PC-3 (cell line): ENCODE data around the gene SGK2.

Experiments used
- CTCF ChIP-seq: fragments of 300-600 bp; sonication (generic); conservative IDR thresholded peaks from 2 replicates; pipeline ENCODE4 v1.5.1; 2017; ENCODE audit warnings: antibody characterized with exemption, low read depth, mild to moderate bottlenecking, low read length
- EZH2 ChIP-seq: fragments of 300-600 bp; sonication (generic); IDR thresholded peaks from one replicate; pipeline ENCODE4 v1.6.1; 2017; ENCODE audit warnings: antibody characterized with exemption, mild to moderate bottlenecking, low read length; ENCODE audit not compliant: unreplicated experiment
- EZH2phosphoT487 ChIP-seq: fragments of 300-600 bp; sonication (generic); IDR thresholded peaks from 2 replicates; pipeline ENCODE4 v1.6.1; 2018; ENCODE audit warnings: mild to moderate bottlenecking, antibody characterized with exemption, low read length, borderline replicate concordance

- TF ChIP-seq CTCF: no peak
- TF ChIP-seq EZH2: no peak
- no peak for TF ChIP-seq EZH2phosphoT487
Observed at GRCh38 chr20:43540673-43541060, 18.2 kb upstream of the SGK2 start.
